MM.1S (cell line): ENCODE measurements around the gene GIPC2.

Source experiments
- CTCF ChIP-seq: fragments of 300-600 bp; sonication (generic); IDR thresholded peaks from 2 replicates; pipeline ENCODE4 v1.5.1; 2016; ENCODE audit warnings: antibody characterized with exemption, low read length, mixed read lengths
- EZH2 ChIP-seq: fragments of 300-600 bp; sonication (generic); optimal IDR thresholded peaks from 2 replicates; pipeline ENCODE3; 2017; ENCODE audit warnings: low read depth, mild to moderate bottlenecking, antibody characterized with exemption, low read length, mixed read lengths
- EZH2phosphoT487 ChIP-seq: fragments of 300-600 bp; sonication (generic); IDR thresholded peaks from 2 replicates; pipeline ENCODE4 v1.6.1; 2018; ENCODE audit warnings: antibody characterized with exemption, low read length

GRCh38 chr1:78007677-78008341 is 38.0 kb upstream of the GIPC2 start:
- TF ChIP-seq CTCF (no peak), EZH2 (no peak), EZH2phosphoT487 (no peak)
